K562 (cell line): ENCODE results near the gene CHD2. TPM values are rescaled to one million over a fixed set of nuclear protein-coding genes. Genes with fewer than 3 reads are reported as not detected.

Experiments used
- CREBBP ChIP-seq: IDR thresholded peaks from one replicate; pipeline ENCODE4 v1.6.1; 2012; ENCODE audit warnings: low read depth, mild to moderate bottlenecking, control low read depth, inconsistent platforms, low read length
- NCOR1 ChIP-seq: fragments of 450-650 bp; IDR thresholded peaks from 2 replicates; pipeline ENCODE4 v1.6.1; 2016; ENCODE audit warnings: mild to moderate bottlenecking, moderate library complexity
- NONO ChIP-seq, 2 experiments: fragments of 200-400 bp in 1 of 2; fragments of 450-650 bp in 1 of 2; formaldehyde crosslinking in 1 of 2; IDR thresholded peaks; 2 replicates each; pipeline ENCODE4 v1.6.1; 2017; ENCODE audit warnings: low read depth in 2 of 2, mild to moderate bottlenecking in 2 of 2, moderate library complexity in 2 of 2, low read length in 1 of 2
- polyA plus RNA-seq, 8 experiments: library from polyadenylated mRNA; depleted of rRNA in 4 of 8; stranded (reverse) in 5 of 8; unstranded in 3 of 8; fragments of >200 nt; fragmentation: Nextera tagmentation in 2 of 8; fragmentation: Illumina TruSeq in 1 of 8; extraction: Ambion mirVana in 2 of 8; extraction: Trizol in 1 of 8; gene quantifications; 2 replicates each; pipeline versions ENCODE4 v1.2.1 to v1.2.3, GENCODE V29; 2011 to 2014; ENCODE audit warnings: inconsistent platforms in 1 of 8, missing spikeins in 1 of 8
- total RNA-seq, 7 experiments: library from RNA; depleted of rRNA in 6 of 7; stranded (reverse); fragments of >200 nt in 6 of 7; fragmentation: Illumina TruSeq in 2 of 7; extraction: Trizol in 2 of 7; gene quantifications; 2 replicates each; pipeline versions ENCODE4 v1.2.1 to v1.2.3, GENCODE V29; 2011 to 2021; ENCODE audit warnings: low replicate concordance in 1 of 7
- TF ChIP-seq, protein P1 (sequence below): sonication (generic); formaldehyde crosslinking; IDR thresholded peaks from 2 replicates; pipeline ENCODE4 v1.8.0; 2023; ENCODE audit warnings: mild to moderate bottlenecking, missing genetic modification reagents
- TF ChIP-seq, protein P2 (sequence below): fragments of 450-650 bp; formaldehyde crosslinking; IDR thresholded peaks from 2 replicates; pipeline ENCODE4 v1.4.0; 2022; ENCODE audit warnings: missing genetic modification characterization
- TF ChIP-seq, protein P3 (sequence below): sonication (generic); formaldehyde crosslinking; IDR thresholded peaks from 2 replicates; pipeline ENCODE4 v1.8.0; 2022; ENCODE audit warnings: mild to moderate bottlenecking, missing genetic modification reagents
- TF ChIP-seq, protein P4 (sequence below): fragments of 450-650 bp; IDR thresholded peaks from 2 replicates; pipeline ENCODE4 v1.6.1; 2016; ENCODE audit warnings: mild to moderate bottlenecking, moderate library complexity

CHD2 gene
- total and polyA plus RNA-seq, 9 of the 15 experiments (the other 6 are each of a cell fraction or from before 2014, with no cell fraction given), result 38.9 to 70.8 (median 56.2) TPM

DNA sequence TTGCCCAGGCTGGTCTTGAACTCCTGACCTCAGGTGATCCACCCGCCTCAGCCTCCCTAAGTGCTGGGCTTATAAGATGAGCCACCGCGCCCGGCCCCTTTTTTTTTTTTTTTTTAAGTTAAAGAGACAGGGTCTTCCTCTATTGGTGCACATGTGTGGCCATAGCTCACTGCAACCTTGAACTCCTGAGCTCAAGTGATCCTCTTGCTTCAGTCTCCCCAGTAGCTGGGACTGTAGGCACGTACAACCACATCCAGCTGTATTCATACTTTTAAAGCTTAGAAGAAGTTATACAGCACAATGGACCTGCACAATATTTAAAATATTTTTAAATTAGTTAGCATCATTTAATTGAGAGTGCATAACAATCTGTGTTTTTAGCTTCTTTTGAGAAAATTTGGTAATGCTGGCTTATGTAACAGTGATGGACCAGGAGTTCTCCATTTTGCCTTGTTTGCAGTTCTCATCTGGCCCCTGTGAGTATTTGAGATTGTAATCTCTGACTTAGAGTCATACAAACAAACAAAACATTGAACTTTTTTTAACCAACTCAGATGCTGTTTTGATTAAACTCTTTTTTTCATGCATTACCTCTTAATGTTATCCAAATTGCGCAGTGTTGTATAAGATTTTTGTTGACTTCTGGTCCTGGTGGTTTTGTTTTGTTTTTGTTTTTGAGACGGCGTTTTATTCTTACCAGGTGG lies 33.0 kb downstream of the CHD2 start (continued):
- TF ChIP-seq, protein P1, sequence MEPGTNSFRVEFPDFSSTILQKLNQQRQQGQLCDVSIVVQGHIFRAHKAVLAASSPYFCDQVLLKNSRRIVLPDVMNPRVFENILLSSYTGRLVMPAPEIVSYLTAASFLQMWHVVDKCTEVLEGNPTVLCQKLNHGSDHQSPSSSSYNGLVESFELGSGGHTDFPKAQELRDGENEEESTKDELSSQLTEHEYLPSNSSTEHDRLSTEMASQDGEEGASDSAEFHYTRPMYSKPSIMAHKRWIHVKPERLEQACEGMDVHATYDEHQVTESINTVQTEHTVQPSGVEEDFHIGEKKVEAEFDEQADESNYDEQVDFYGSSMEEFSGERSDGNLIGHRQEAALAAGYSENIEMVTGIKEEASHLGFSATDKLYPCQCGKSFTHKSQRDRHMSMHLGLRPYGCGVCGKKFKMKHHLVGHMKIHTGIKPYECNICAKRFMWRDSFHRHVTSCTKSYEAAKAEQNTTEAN (CRISPR knock-in tag), result no peak
- TF ChIP-seq, protein P2, sequence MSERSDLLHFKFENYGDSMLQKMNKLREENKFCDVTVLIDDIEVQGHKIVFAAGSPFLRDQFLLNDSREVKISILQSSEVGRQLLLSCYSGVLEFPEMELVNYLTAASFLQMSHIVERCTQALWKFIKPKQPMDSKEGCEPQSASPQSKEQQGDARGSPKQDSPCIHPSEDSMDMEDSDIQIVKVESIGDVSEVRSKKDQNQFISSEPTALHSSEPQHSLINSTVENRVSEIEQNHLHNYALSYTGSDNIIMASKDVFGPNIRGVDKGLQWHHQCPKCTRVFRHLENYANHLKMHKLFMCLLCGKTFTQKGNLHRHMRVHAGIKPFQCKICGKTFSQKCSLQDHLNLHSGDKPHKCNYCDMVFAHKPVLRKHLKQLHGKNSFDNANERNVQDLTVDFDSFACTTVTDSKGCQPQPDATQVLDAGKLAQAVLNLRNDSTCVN (CRISPR knock-in tag), result no peak
- TF ChIP-seq, protein P3, sequence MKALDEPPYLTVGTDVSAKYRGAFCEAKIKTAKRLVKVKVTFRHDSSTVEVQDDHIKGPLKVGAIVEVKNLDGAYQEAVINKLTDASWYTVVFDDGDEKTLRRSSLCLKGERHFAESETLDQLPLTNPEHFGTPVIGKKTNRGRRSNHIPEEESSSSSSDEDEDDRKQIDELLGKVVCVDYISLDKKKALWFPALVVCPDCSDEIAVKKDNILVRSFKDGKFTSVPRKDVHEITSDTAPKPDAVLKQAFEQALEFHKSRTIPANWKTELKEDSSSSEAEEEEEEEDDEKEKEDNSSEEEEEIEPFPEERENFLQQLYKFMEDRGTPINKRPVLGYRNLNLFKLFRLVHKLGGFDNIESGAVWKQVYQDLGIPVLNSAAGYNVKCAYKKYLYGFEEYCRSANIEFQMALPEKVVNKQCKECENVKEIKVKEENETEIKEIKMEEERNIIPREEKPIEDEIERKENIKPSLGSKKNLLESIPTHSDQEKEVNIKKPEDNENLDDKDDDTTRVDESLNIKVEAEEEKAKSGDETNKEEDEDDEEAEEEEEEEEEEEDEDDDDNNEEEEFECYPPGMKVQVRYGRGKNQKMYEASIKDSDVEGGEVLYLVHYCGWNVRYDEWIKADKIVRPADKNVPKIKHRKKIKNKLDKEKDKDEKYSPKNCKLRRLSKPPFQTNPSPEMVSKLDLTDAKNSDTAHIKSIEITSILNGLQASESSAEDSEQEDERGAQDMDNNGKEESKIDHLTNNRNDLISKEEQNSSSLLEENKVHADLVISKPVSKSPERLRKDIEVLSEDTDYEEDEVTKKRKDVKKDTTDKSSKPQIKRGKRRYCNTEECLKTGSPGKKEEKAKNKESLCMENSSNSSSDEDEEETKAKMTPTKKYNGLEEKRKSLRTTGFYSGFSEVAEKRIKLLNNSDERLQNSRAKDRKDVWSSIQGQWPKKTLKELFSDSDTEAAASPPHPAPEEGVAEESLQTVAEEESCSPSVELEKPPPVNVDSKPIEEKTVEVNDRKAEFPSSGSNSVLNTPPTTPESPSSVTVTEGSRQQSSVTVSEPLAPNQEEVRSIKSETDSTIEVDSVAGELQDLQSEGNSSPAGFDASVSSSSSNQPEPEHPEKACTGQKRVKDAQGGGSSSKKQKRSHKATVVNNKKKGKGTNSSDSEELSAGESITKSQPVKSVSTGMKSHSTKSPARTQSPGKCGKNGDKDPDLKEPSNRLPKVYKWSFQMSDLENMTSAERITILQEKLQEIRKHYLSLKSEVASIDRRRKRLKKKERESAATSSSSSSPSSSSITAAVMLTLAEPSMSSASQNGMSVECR (CRISPR knock-in tag), result no peak
- TF ChIP-seq NONO (IDR thresholded peaks at IDR 0.05; ENCODE audit: low read depth in 2 of 2, low read length in 1 of 2), result no peak
- no peak for TF ChIP-seq CREBBP
- TF ChIP-seq NCOR1, result no peak
- TF ChIP-seq, protein P4, sequence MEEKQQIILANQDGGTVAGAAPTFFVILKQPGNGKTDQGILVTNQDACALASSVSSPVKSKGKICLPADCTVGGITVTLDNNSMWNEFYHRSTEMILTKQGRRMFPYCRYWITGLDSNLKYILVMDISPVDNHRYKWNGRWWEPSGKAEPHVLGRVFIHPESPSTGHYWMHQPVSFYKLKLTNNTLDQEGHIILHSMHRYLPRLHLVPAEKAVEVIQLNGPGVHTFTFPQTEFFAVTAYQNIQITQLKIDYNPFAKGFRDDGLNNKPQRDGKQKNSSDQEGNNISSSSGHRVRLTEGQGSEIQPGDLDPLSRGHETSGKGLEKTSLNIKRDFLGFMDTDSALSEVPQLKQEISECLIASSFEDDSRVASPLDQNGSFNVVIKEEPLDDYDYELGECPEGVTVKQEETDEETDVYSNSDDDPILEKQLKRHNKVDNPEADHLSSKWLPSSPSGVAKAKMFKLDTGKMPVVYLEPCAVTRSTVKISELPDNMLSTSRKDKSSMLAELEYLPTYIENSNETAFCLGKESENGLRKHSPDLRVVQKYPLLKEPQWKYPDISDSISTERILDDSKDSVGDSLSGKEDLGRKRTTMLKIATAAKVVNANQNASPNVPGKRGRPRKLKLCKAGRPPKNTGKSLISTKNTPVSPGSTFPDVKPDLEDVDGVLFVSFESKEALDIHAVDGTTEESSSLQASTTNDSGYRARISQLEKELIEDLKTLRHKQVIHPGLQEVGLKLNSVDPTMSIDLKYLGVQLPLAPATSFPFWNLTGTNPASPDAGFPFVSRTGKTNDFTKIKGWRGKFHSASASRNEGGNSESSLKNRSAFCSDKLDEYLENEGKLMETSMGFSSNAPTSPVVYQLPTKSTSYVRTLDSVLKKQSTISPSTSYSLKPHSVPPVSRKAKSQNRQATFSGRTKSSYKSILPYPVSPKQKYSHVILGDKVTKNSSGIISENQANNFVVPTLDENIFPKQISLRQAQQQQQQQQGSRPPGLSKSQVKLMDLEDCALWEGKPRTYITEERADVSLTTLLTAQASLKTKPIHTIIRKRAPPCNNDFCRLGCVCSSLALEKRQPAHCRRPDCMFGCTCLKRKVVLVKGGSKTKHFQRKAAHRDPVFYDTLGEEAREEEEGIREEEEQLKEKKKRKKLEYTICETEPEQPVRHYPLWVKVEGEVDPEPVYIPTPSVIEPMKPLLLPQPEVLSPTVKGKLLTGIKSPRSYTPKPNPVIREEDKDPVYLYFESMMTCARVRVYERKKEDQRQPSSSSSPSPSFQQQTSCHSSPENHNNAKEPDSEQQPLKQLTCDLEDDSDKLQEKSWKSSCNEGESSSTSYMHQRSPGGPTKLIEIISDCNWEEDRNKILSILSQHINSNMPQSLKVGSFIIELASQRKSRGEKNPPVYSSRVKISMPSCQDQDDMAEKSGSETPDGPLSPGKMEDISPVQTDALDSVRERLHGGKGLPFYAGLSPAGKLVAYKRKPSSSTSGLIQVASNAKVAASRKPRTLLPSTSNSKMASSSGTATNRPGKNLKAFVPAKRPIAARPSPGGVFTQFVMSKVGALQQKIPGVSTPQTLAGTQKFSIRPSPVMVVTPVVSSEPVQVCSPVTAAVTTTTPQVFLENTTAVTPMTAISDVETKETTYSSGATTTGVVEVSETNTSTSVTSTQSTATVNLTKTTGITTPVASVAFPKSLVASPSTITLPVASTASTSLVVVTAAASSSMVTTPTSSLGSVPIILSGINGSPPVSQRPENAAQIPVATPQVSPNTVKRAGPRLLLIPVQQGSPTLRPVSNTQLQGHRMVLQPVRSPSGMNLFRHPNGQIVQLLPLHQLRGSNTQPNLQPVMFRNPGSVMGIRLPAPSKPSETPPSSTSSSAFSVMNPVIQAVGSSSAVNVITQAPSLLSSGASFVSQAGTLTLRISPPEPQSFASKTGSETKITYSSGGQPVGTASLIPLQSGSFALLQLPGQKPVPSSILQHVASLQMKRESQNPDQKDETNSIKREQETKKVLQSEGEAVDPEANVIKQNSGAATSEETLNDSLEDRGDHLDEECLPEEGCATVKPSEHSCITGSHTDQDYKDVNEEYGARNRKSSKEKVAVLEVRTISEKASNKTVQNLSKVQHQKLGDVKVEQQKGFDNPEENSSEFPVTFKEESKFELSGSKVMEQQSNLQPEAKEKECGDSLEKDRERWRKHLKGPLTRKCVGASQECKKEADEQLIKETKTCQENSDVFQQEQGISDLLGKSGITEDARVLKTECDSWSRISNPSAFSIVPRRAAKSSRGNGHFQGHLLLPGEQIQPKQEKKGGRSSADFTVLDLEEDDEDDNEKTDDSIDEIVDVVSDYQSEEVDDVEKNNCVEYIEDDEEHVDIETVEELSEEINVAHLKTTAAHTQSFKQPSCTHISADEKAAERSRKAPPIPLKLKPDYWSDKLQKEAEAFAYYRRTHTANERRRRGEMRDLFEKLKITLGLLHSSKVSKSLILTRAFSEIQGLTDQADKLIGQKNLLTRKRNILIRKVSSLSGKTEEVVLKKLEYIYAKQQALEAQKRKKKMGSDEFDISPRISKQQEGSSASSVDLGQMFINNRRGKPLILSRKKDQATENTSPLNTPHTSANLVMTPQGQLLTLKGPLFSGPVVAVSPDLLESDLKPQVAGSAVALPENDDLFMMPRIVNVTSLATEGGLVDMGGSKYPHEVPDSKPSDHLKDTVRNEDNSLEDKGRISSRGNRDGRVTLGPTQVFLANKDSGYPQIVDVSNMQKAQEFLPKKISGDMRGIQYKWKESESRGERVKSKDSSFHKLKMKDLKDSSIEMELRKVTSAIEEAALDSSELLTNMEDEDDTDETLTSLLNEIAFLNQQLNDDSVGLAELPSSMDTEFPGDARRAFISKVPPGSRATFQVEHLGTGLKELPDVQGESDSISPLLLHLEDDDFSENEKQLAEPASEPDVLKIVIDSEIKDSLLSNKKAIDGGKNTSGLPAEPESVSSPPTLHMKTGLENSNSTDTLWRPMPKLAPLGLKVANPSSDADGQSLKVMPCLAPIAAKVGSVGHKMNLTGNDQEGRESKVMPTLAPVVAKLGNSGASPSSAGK, result no peak
- TF ChIP-seq, all 486 proteins: peak for 0
